ENCODE data around the gene ARHGAP4.

GRCh38 chrX:153952373-153953026, 26.4 kb upstream of the ARHGAP4 start:
- TF ChIP-seq FOS (IDR thresholded peaks at IDR 0.05; ENCODE audit: borderline replicate concordance, insufficient read depth, low read length), result no peak
- TF ChIP-seq CTCF (IDR thresholded peaks at IDR 0.05; ENCODE audit: extremely low read depth in 1 of 2, insufficient read depth in 1 of 2, low read depth in 1 of 2, low read length in 2 of 2), result no peak
- no peak for TF ChIP-seq MYC (IDR thresholded peaks at IDR 0.05; ENCODE audit: low read depth, low read length)
- TF ChIP-seq GATA2 (IDR thresholded peaks at IDR 0.05; ENCODE audit: insufficient read depth, insufficient read length, low read depth, low read length), result no peak
- TF ChIP-seq MAX (IDR thresholded peaks at IDR 0.05; ENCODE audit: insufficient read depth, insufficient read length), result no peak
- TF ChIP-seq POLR2AphosphoS5 (IDR thresholded peaks at IDR 0.05; ENCODE audit: insufficient read depth, low read depth, low read length), result no peak
- TF ChIP-seq EZH2 (IDR thresholded peaks at IDR 0.05; ENCODE audit: borderline replicate concordance, low read depth, low read length, severe bottlenecking), result no peak
- no peak for TF ChIP-seq JUN (IDR thresholded peaks at IDR 0.05; ENCODE audit: borderline replicate concordance, insufficient read depth, insufficient read length, low read depth)

Measured in endothelial cell of umbilical vein (primary cell).